GM21423 (cell line): Measurements from ENCODE around the gene SNX30.

Experiments used
- ATAC-seq: cut with Tn5 transposase; IDR thresholded peaks from one replicate; pipeline ENCODE4 v1.9.1; 2021; ENCODE audit warnings: mild to moderate bottlenecking, moderate library complexity; ENCODE audit not compliant: unreplicated experiment

Gene SNX30

GRCh38 chr9:112914524-112914923, 164.0 kb downstream of the SNX30 start:
- ATAC-seq: no peak

GRCh38 chr9:112917047-112917986, 166.8 kb downstream of the SNX30 start:
- no peak for ATAC-seq

GRCh38 chr9:112917987-112918362, 167.4 kb downstream of the SNX30 start:
- ATAC-seq: no peak

GRCh38 chr9:112921549-112921948, 171.0 kb downstream of the SNX30 start:
- ATAC-seq: no peak
